CD14-positive monocyte (primary cell): ENCODE data around the gene CD2AP. TPM values are rescaled to one million over a fixed set of nuclear protein-coding genes. Genes with fewer than 3 reads are reported as not detected.

ENCODE experiments used
- DNase-seq, 3 donors: peaks; one replicate each; pipeline ENCODE4 v3.0.0-alpha.2; 2011 to 2022
- H2AFZ ChIP-seq: 2 replicates; pipeline ENCODE4 v1.6.0; 2012; ENCODE audit warnings: mild to moderate bottlenecking, low read depth, low read length, inconsistent platforms; ENCODE audit not compliant: insufficient read depth, poor library complexity, severe bottlenecking
- H3K27ac ChIP-seq, 2 donors: 1 replicate in 1 of 2; 2 replicates in 1 of 2; pipeline ENCODE4 v1.5.1; 2012 to 2013; ENCODE audit warnings: low read length in 2 of 2, control low read depth in 1 of 2, inconsistent platforms in 1 of 2, low read depth in 1 of 2, mild to moderate bottlenecking in 1 of 2
- H3K27me3 ChIP-seq, 2 donors: one replicate each; pipeline versions ENCODE4 v1.6.0 to v1.6.1; 2011 to 2013; ENCODE audit warnings: low read length in 2 of 2; ENCODE audit not compliant: control insufficient read depth in 2 of 2, insufficient read depth in 2 of 2
- H3K36me3 ChIP-seq, 2 donors: replicated peaks in 1 of 2; 1 replicate in 1 of 2; 2 replicates in 1 of 2; pipeline versions ENCODE4 v1.5.1 to v1.6.1; 2012 to 2013; ENCODE audit warnings: low read length in 2 of 2, control low read depth in 1 of 2, inconsistent platforms in 1 of 2, mild to moderate bottlenecking in 1 of 2; ENCODE audit not compliant: insufficient read depth in 2 of 2, control insufficient read depth in 1 of 2
- H3K4me1 ChIP-seq, 2 donors: 1 replicate in 1 of 2; 2 replicates in 1 of 2; pipeline versions ENCODE4 v1.5.1 to v1.6.1; 2012 to 2013; ENCODE audit warnings: low read length in 2 of 2, control low read depth in 1 of 2, inconsistent platforms in 1 of 2, mild to moderate bottlenecking in 1 of 2, moderate library complexity in 1 of 2; ENCODE audit not compliant: insufficient read depth in 2 of 2, control insufficient read depth in 1 of 2
- H3K4me2 ChIP-seq: replicated peaks from 2 replicates; pipeline ENCODE3; 2012; ENCODE audit warnings: low read length, moderate library complexity, mild to moderate bottlenecking; ENCODE audit not compliant: poor library complexity, severe bottlenecking; ENCODE audit errors: extremely low read depth
- H3K4me3 ChIP-seq, 3 experiments: fragments of 200-600 bp in 1 of 3; sonication (generic) in 1 of 3; replicated peaks in 1 of 3; 1 replicate in 2 of 3; 2 replicates in 1 of 3; pipeline ENCODE4 v1.5.1; 2011 to 2013; ENCODE audit warnings: low read length in 3 of 3, mild to moderate bottlenecking in 3 of 3, control low read depth in 2 of 3, low read depth in 2 of 3, inconsistent platforms in 1 of 3, moderate library complexity in 1 of 3
- H3K79me2 ChIP-seq: 2 replicates; pipeline ENCODE4 v1.6.0; 2012; ENCODE audit warnings: mild to moderate bottlenecking, control low read depth, inconsistent platforms, low read length, moderate library complexity; ENCODE audit not compliant: insufficient read depth
- H3K9ac ChIP-seq: 2 replicates; pipeline ENCODE4 v1.6.0; 2017; ENCODE audit warnings: low read length, mild to moderate bottlenecking; ENCODE audit not compliant: insufficient read depth, poor library complexity, severe bottlenecking
- H3K9me3 ChIP-seq, 2 donors: replicated peaks in 1 of 2; 1 replicate in 1 of 2; 2 replicates in 1 of 2; pipeline versions ENCODE4 v1.5.1 to v1.6.1; 2012 to 2013; ENCODE audit warnings: low read length in 2 of 2, control low read depth in 1 of 2; ENCODE audit not compliant: control insufficient read depth in 1 of 2, insufficient read depth in 1 of 2
- H4K20me1 ChIP-seq: 2 replicates; pipeline ENCODE4 v1.6.0; 2012; ENCODE audit warnings: mild to moderate bottlenecking, low read length, control low read depth, moderate library complexity; ENCODE audit not compliant: insufficient read depth
- H3K27ac Mint-ChIP-seq, 7 donors: one replicate each; pipeline ENCODE4 v1.8.0; 2020; ENCODE audit warnings: mild to moderate bottlenecking in 7 of 7, mixed read lengths in 7 of 7, moderate library complexity in 6 of 7, inconsistent platforms in 2 of 7
- H3K27me3 Mint-ChIP-seq, 3 donors: one replicate each; pipeline ENCODE4 v1.8.0; 2021 to 2022; ENCODE audit warnings: low read depth in 3 of 3, mild to moderate bottlenecking in 3 of 3, mixed read lengths in 3 of 3, moderate library complexity in 3 of 3, inconsistent platforms in 1 of 3
- H3K36me3 Mint-ChIP-seq, 2 donors: one replicate each; pipeline ENCODE4 v1.8.0; 2020; ENCODE audit warnings: mixed read lengths in 2 of 2, inconsistent platforms in 1 of 2, mild to moderate bottlenecking in 1 of 2
- H3K4me1 Mint-ChIP-seq: one replicate; pipeline ENCODE4 v1.8.0; 2020; ENCODE audit warnings: mild to moderate bottlenecking, mixed read lengths
- H3K4me3 Mint-ChIP-seq, 2 donors: one replicate each; pipeline ENCODE4 v1.8.0; 2020; ENCODE audit warnings: mild to moderate bottlenecking in 2 of 2, mixed read lengths in 2 of 2, moderate library complexity in 1 of 2
- H3K9me3 Mint-ChIP-seq, 7 donors: one replicate each; pipeline ENCODE4 v1.8.0; 2020 to 2022; ENCODE audit warnings: mixed read lengths in 7 of 7, mild to moderate bottlenecking in 6 of 7, moderate library complexity in 6 of 7, inconsistent platforms in 2 of 7
- CTCF ChIP-seq: fragments of 200-600 bp; IDR thresholded peaks from one replicate; pipeline ENCODE4 v1.8.0; 2022; ENCODE audit warnings: antibody characterized with exemption, mild to moderate bottlenecking
- WGBS: methylation state at CpG from one replicate; pipeline ENCODE4 v1.1.5; 2013; ENCODE audit warnings: missing lambda C conversion rate; ENCODE audit not compliant: insufficient coverage; 5-methylcytosine and 5-hydroxymethylcytosine counted together
- intact Hi-C, 2 donors: fragments of 100-400 bp; cut with micrococcal nuclease; formaldehyde crosslinking; loops; one replicate each; pipeline versions ENCODE4 v1.15.0 to v1.15.1; 2023
- polyA plus RNA-seq, 3 donors: library from polyadenylated mRNA; depleted of rRNA in 1 of 3; unstranded in 2 of 3; stranded (reverse) in 1 of 3; fragments of 300-500 nt in 2 of 3; fragments of >200 nt in 1 of 3; fragmentation: Illumina TruSeq in 2 of 3; gene quantifications; 1 replicate in 2 of 3; 2 replicates in 1 of 3; pipeline ENCODE4 v1.2.3, GENCODE V29; 2012 to 2021

Gene CD2AP
- polyA plus RNA-seq, 3 donors, result 1.5 to 2.4 (median 2.0) TPM

GRCh38 chr6:47532981-47533585, 55.5 kb downstream of the CD2AP start:
- Histone ChIP-seq H3K9me3 (no peaks in the 10 kb centered on the region), H3K9ac (no peak overlapping the region), H3K36me3 (peaks cover 0 to 14% of the 10 kb centered on the region in 2 donors), H3K27ac (no peak overlapping the region), H3K79me2 (no peaks in the 10 kb centered on the region), H3K4me3 (no peak overlapping the region), H2AFZ (no peak overlapping the region), H3K27me3 (no peaks in the 10 kb centered on the region), H3K4me2 (no peak overlapping the region), H4K20me1 (no peaks in the 10 kb centered on the region), H3K4me1 (no peaks in the 10 kb centered on the region)
- H3K27ac Mint-ChIP-seq, result peak overlapping the region in 1 of 7 donors; percentile 62
- no peak for TF ChIP-seq CTCF
- H3K4me3 Mint-ChIP-seq, result no peak overlapping the region
- WGBS, result no CpG with 5 or more reads among the region's 1 CpG
- no peaks in the 10 kb centered on the region for H3K9me3 Mint-ChIP-seq
- no peak for DNase-seq
- H3K4me1 Mint-ChIP-seq, result no peaks in the 10 kb centered on the region
- intact Hi-C loops, result no loop called here
- no peaks in the 10 kb centered on the region for H3K27me3 Mint-ChIP-seq
- H3K36me3 Mint-ChIP-seq, result peaks cover 10 to 16% of the 10 kb centered on the region in 2 donors

GRCh38 chr6:47534063-47534462, 56.5 kb downstream of the CD2AP start:
- Mint-ChIP-seq H3K9me3 (no peaks in the 10 kb centered on the region), H3K27me3 (no peaks in the 10 kb centered on the region), H3K4me3 (no peak overlapping the region), H3K36me3 (peaks cover 10 to 16% of the 10 kb centered on the region in 2 donors), H3K27ac (no peak overlapping the region), H3K4me1 (no peaks in the 10 kb centered on the region)
- H3K4me2 ChIP-seq, result no peak overlapping the region
- TF ChIP-seq CTCF, result no peak
- no peak overlapping the region for H3K4me3 ChIP-seq
- H3K9me3 ChIP-seq, result no peaks in the 10 kb centered on the region
- H3K27me3 ChIP-seq, result no peaks in the 10 kb centered on the region
- intact Hi-C loops, result no loop called here
- DNase-seq, result no peak
- no peak overlapping the region for H3K27ac ChIP-seq
- no peak overlapping the region for H2AFZ ChIP-seq
- no peaks in the 10 kb centered on the region for H3K79me2 ChIP-seq
- no peaks in the 10 kb centered on the region for H3K4me1 ChIP-seq
- no peak overlapping the region for H3K9ac ChIP-seq
- H3K36me3 ChIP-seq, result peaks cover 0 to 14% of the 10 kb centered on the region in 2 donors
- no peaks in the 10 kb centered on the region for H4K20me1 ChIP-seq
